Karpas-422 (cell line): ENCODE results near the gene DPPA5. TPM values are rescaled to one million over a fixed set of nuclear protein-coding genes. Genes with fewer than 3 reads are reported as not detected.
"Not testable (repeated sequence)": the region's sequence is repeated elsewhere in the genome, so short reads cannot be mapped to it uniquely, and the experiment has no call there.

ENCODE experiments used
- DNase-seq: peaks from one replicate; pipeline ENCODE4 v3.0.0-alpha.2; 2015
- H2AFZ ChIP-seq: fragments of 200-600 bp; sonication (generic); 2 replicates; pipeline ENCODE4 v1.6.1; 2014; ENCODE audit warnings: antibody characterized with exemption, low read length, mixed read lengths
- H3K27ac ChIP-seq: fragments of 200-600 bp; sonication (generic); 2 replicates; pipeline ENCODE4 v1.5.1; 2014; ENCODE audit warnings: mild to moderate bottlenecking, low read length, moderate library complexity
- H3K27me3 ChIP-seq: fragments of 200-600 bp; sonication (generic); 2 replicates; pipeline ENCODE4 v1.6.1; 2014; ENCODE audit warnings: low read length, mixed read lengths
- H3K36me3 ChIP-seq: fragments of 200-600 bp; sonication (generic); 2 replicates; pipeline ENCODE4 v1.6.1; 2014; ENCODE audit warnings: low read length, mixed read lengths; ENCODE audit not compliant: insufficient read depth
- H3K4me1 ChIP-seq: fragments of 200-600 bp; sonication (generic); 2 replicates; pipeline ENCODE4 v1.6.1; 2014; ENCODE audit warnings: mild to moderate bottlenecking, low read length, mixed read lengths
- H3K4me2 ChIP-seq: fragments of 200-600 bp; sonication (generic); 2 replicates; pipeline ENCODE4 v1.6.1; 2014; ENCODE audit warnings: low read length, low read depth, mild to moderate bottlenecking; ENCODE audit not compliant: poor library complexity, severe bottlenecking
- H3K4me3 ChIP-seq: fragments of 200-600 bp; sonication (generic); 2 replicates; pipeline ENCODE4 v1.5.1; 2014; ENCODE audit warnings: mild to moderate bottlenecking, antibody characterized with exemption, low read length, mixed read lengths
- H3K79me2 ChIP-seq: fragments of 200-600 bp; sonication (generic); 2 replicates; pipeline ENCODE4 v1.6.1; 2014; ENCODE audit warnings: mild to moderate bottlenecking, low read length, mixed read lengths
- H3K9ac ChIP-seq: fragments of 200-600 bp; sonication (generic); 2 replicates; pipeline ENCODE4 v1.6.0; 2014; ENCODE audit warnings: low read length
- H3K9me2 ChIP-seq: fragments of 200-600 bp; sonication (generic), shearing (Covaris generic); replicated peaks from 2 replicates; pipeline ENCODE4 v1.6.0; 2014; ENCODE audit warnings: mild to moderate bottlenecking, low read length, moderate library complexity; ENCODE audit not compliant: insufficient read depth
- H3K9me3 ChIP-seq: fragments of 300-700, 200-600 bp; sonication (generic); 2 replicates; pipeline ENCODE4 v1.6.1; 2014; ENCODE audit warnings: low read length, mixed read lengths
- H4K20me1 ChIP-seq: fragments of 200-600 bp; sonication (generic); 2 replicates; pipeline ENCODE4 v1.6.1; 2014; ENCODE audit warnings: mild to moderate bottlenecking, antibody characterized with exemption, low read length, low read depth; ENCODE audit not compliant: insufficient read depth
- total RNA-seq: library from RNA; depleted of rRNA; stranded (reverse); fragments of >200 nt; shearing (Covaris generic); gene quantifications from 2 replicates; pipeline ENCODE4 v1.2.3, GENCODE V29; 2014; ENCODE audit warnings: low replicate concordance

Gene DPPA5
- total RNA-seq, 1 experiment from 2014 or later, result not detected

DNA sequence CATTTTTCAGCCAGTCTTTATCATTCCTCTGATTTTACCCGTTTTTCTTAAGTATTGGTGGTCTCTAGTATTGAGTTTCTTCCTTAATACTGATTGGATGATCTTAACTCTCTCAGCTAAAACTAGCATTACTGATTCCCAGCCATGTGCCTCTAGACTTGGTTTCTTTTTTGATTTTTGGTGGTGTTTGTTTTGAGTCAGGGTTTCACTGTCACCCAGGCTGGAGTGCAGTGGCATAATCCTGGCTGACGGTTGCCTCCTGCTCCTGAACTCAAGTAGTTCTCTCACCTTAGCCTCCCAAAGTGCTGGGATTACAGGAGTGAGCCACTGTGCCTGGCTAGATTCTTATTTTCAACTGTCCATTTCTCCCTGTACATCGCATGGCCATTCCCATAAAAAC is 24.9 kb downstream of the DPPA5 start:
- Histone ChIP-seq H3K9ac (no peak overlapping the region), H3K79me2 (no peaks in the 10 kb centered on the region), H3K36me3 (no peaks in the 10 kb centered on the region), H3K27me3 (no peaks in the 10 kb centered on the region), H4K20me1 (no peaks in the 10 kb centered on the region), H2AFZ (no peak overlapping the region), H3K9me2 (no peaks in the 10 kb centered on the region), H3K4me1 (0 out of 2 replicates have a peak, but pooled peaks cover 2% of the 10 kb centered on the region), H3K27ac (no peak overlapping the region), H3K4me2 (no peak overlapping the region), H3K9me3 (no peaks in the 10 kb centered on the region), H3K4me3 (no peak overlapping the region)
- no peak for DNase-seq

GRCh38 chr6:73328790-73329189 is 25.3 kb downstream of the DPPA5 start:
- Histone ChIP-seq H3K9ac (no peak overlapping the region), H3K27me3 (no peaks in the 10 kb centered on the region), H3K27ac (no peak overlapping the region), H4K20me1 (no peaks in the 10 kb centered on the region), H3K4me2 (no peak overlapping the region), H3K9me2 (no peaks in the 10 kb centered on the region), H2AFZ (no peak overlapping the region), H3K9me3 (no peaks in the 10 kb centered on the region), H3K36me3 (no peaks in the 10 kb centered on the region), H3K4me3 (no peak overlapping the region), H3K79me2 (no peaks in the 10 kb centered on the region), H3K4me1 (0 out of 2 replicates have a peak, but pooled peaks cover 2% of the 10 kb centered on the region)
- no peak for DNase-seq

DNA sequence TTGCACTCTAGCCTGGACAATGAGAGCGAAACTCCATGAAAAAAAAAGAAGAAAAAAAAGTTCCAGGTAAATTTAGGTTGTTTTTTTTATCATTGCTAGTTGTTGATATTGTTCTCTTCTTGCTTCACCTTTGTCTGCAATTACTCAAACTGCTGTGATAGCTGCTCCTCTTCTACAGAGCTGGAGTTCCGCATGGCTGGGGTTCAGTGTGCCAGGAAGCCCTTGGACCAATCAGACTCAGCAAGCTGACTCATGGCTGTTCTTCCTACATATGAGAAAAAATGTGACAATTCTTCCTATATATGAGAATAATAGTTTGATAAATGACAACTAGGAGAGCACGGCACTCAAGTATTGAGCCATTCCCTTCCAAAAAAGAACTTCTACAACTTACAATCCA is 28.4 kb downstream of the DPPA5 start:
- H3K36me3 ChIP-seq, result no peaks in the 10 kb centered on the region
- no peak overlapping the region for H3K4me2 ChIP-seq
- DNase-seq, result no peak
- H3K27ac ChIP-seq, result no peak overlapping the region
- no peak overlapping the region for H2AFZ ChIP-seq
- H3K9me2 ChIP-seq, result no peaks in the 10 kb centered on the region
- no peaks in the 10 kb centered on the region for H3K27me3 ChIP-seq
- no peak overlapping the region for H3K4me3 ChIP-seq
- H3K9ac ChIP-seq, result no peak overlapping the region
- H3K9me3 ChIP-seq, result no peaks in the 10 kb centered on the region
- no peaks in the 10 kb centered on the region for H3K79me2 ChIP-seq
- no peaks in the 10 kb centered on the region for H4K20me1 ChIP-seq
- 0 out of 2 replicates have a peak, but pooled peaks cover 2% of the 10 kb centered on the region for H3K4me1 ChIP-seq

GRCh38 chr6:73323323-73323722 is 30.8 kb downstream of the DPPA5 start:
- no peaks in the 10 kb centered on the region for H3K36me3 ChIP-seq

DNA sequence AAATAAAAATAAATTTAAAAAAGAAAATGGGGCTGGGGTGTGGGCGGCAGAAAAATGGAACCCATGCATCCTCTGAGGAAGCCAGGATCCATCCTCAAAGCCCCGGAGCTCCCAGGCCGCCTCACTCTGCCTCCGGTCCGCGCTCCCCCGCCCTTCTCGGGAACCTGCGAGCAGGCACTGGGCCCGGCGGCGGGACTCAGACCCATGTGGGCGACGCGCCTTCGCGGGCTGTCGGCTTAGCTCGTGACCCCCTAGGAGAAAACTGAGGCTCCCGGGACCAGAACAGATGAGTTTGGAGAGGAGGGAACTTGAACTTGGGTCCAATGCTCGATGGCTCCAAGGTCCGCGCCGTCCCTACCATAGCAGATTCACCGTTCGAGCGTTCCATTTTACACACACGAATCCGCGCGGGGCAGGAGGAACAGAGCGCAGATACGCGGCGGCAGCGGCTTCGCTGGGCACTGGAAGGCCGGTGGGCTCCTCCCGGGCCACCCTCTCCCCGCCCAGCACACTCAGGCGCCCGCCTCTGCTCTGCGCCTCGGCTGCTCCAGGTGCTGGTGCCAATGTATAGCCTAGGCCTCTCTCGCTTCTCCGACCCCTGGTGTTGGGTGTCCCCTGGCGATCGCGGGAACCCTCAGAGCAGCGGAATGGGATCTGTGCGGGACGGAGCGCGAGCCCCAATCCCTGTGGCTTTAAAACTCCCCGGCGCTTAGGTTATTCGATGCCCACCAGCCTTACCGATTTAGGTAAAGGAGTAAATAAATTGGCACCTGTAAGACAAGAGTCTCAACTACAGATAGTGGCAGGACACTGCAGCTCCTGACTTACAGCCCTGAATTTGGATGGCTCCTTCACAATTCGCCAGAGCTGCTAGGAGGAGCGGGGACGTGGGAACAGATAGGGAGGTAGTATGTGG is 39.2 kb downstream of the DPPA5 start:
- DNase-seq, result no peak
- Histone ChIP-seq H3K4me2 (no peak overlapping the region), H3K4me3 (no peak overlapping the region), H3K27me3 (no peaks in the 10 kb centered on the region), H3K9me2 (no peaks in the 10 kb centered on the region), H3K9me3 (no peaks in the 10 kb centered on the region), H3K27ac (no peak overlapping the region), H3K4me1 (peaks cover 3% of the 10 kb centered on the region), H3K79me2 (peaks cover under 1% of the 10 kb centered on the region), H3K9ac (no peak overlapping the region), H4K20me1 (no peaks in the 10 kb centered on the region), H2AFZ (no peak overlapping the region), H3K36me3 (no peaks in the 10 kb centered on the region)

More at GRCh38 chr6:73323323-73323722, 30.8 kb downstream of the DPPA5 start:
- Histone ChIP-seq H3K9me3 (no peaks in the 10 kb centered on the region), H2AFZ (no peak overlapping the region), H3K9me2 (no peaks in the 10 kb centered on the region), H3K79me2 (no peaks in the 10 kb centered on the region), H3K4me2 (no peak overlapping the region), H3K9ac (no peak overlapping the region), H3K27ac (no peak overlapping the region), H3K4me3 (no peak overlapping the region), H3K27me3 (no peaks in the 10 kb centered on the region), H3K4me1 (0 out of 2 replicates have a peak, but pooled peaks cover 2% of the 10 kb centered on the region), H4K20me1 (no peaks in the 10 kb centered on the region)
- DNase-seq, result no peak

DNA sequence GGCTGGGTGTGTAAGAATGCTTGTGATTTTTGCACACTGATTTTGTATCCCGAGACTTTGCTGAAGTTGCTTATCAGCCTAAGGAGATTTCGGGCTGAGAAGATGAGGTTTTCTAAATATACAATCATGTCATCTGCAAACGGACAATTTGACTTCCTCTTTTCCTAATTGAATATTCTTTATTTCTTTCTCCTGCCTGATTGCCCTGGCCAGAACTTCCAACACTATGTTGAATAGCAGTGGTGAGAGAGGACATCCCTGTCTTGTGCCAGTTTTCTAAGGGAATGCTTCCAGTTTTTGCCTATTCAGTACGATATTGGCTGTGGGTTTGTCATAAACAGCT is 43.6 kb downstream of the DPPA5 start:
- H3K27ac ChIP-seq, result peak overlapping the region; percentile 53
- H4K20me1 ChIP-seq, H3K9me2 ChIP-seq, H3K27me3 ChIP-seq, H3K9me3 ChIP-seq, H3K36me3 ChIP-seq: not testable (repeated sequence)
- peak overlapping the region; percentile 86 for H3K4me2 ChIP-seq
- DNase-seq, result peak; percentile 19
- peaks cover 42% of the 10 kb centered on the region for H3K79me2 ChIP-seq
- H3K4me3 ChIP-seq, result peak overlapping the region; percentile 77
- H3K4me1 ChIP-seq, result peaks cover 30% of the 10 kb centered on the region
- peak overlapping the region; percentile 93 for H3K9ac ChIP-seq
- peak overlapping the region; percentile 83 for H2AFZ ChIP-seq

- Histone ChIP-seq H3K9me2 (no peaks in the 10 kb centered on the region), H3K4me2 (peak overlapping the region; percentile 86), H3K4me3 (peak overlapping the region; percentile 77), H3K27me3 (no peaks in the 10 kb centered on the region), H2AFZ (peak overlapping the region; percentile 83), H4K20me1 (no peaks in the 10 kb centered on the region), H3K4me1 (peaks cover 30% of the 10 kb centered on the region), H3K36me3 (0 out of 2 replicates have a peak, but pooled peaks cover 3% of the 10 kb centered on the region), H3K79me2 (peaks cover 46% of the 10 kb centered on the region), H3K27ac (peak overlapping the region; percentile 53), H3K9me3 (no peaks in the 10 kb centered on the region), H3K9ac (peak overlapping the region; percentile 93)
- peak; percentile 89 for DNase-seq
These were observed 44.1 kb downstream of the DPPA5 start for GRCh38 chr6:73309785-73310502.

DNA sequence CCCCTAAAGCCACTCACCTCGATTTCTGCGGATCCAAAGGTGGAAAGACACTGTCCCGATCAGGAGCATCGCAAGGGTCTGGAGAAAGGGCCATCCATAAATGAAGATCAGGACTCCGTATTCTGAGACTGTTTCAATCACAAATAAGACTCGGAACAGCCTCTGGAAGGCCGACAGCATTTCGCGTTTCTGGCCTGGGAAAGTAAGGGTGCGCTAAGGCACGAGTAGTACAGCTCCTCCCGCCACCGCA is 44.6 kb downstream of the DPPA5 start:
- H3K4me3 ChIP-seq, result peak overlapping the region; percentile 77
- H3K4me1 ChIP-seq, result peaks cover 34% of the 10 kb centered on the region
- no peaks in the 10 kb centered on the region for H3K9me3 ChIP-seq
- H2AFZ ChIP-seq, result peak overlapping the region; percentile 83
- no peaks in the 10 kb centered on the region for H3K9me2 ChIP-seq
- H3K4me2 ChIP-seq, result peak overlapping the region; percentile 86
- H3K27ac ChIP-seq, result peak overlapping the region; percentile 53
- no peaks in the 10 kb centered on the region for H4K20me1 ChIP-seq
- H3K36me3 ChIP-seq, result 0 out of 2 replicates have a peak, but pooled peaks cover 3% of the 10 kb centered on the region
- peaks cover 51% of the 10 kb centered on the region for H3K79me2 ChIP-seq
- no peak for DNase-seq
- H3K27me3 ChIP-seq, result no peaks in the 10 kb centered on the region
- peak overlapping the region; percentile 93 for H3K9ac ChIP-seq
